Stimulated activated CD4-positive, alpha-beta T cell treated with anti-CD3 and anti-CD28 coated beads, Interleukin-15, amount 100 ng/mL, for 24 hours (primary cell): ENCODE data around the gene ZHX3.
"Not testable (repeated sequence)": the region's sequence is repeated elsewhere in the genome, so short reads cannot be mapped to it uniquely, and the experiment has no call there.

ENCODE experiments used
- DNase-seq: peaks from one replicate; pipeline ENCODE4 v3.0.0-alpha.2; 2020

The ZHX3 gene

GRCh38 chr20:41145317-41145716 is 172.2 kb downstream of the ZHX3 start:
- DNase-seq: no peak

DNA sequence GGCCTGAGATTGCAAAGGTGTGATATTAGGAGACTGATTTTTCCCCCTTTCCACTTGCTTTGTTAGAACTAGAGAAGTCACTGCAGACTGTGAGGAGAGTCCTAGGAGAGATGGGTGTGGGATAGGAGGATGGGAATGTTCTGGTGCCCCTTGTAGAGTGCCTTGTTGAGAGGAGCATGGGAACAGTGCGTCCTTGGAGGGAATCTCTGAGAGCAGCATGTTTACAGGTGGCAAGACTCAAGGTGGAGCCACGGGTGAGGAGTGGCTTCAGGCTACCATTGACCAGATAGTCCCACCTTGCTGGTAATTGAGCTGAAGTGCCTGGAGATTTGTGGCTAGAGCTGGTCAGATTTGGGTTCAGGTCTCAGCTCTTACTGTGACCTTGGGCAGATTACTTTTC is 174.2 kb downstream of the ZHX3 start:
- DNase-seq: no peak

DNA sequence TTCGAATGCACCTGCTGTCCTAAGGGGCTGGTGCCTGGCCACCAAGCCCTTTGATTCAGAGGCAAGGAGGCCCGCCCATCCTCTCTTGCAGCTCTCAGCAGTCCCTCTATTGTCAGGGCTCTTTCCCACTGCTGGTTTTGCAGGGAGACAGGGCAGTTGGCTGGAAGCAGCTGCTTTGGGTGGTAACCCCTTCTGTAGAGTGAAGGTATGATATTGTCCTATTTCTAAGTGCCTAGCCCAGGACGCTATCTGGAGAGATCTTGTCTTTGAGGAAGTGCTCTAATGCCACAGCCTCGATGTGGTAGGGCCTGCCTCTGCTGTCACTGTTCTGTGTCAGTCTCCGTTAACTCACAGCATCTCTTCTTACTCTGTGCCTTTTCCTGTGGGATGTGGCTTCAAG is 174.6 kb downstream of the ZHX3 start:
- DNase-seq: peak; percentile 46

GRCh38 chr20:41142245-41142644 is 175.3 kb downstream of the ZHX3 start:
- DNase-seq: peak; percentile 27

DNA sequence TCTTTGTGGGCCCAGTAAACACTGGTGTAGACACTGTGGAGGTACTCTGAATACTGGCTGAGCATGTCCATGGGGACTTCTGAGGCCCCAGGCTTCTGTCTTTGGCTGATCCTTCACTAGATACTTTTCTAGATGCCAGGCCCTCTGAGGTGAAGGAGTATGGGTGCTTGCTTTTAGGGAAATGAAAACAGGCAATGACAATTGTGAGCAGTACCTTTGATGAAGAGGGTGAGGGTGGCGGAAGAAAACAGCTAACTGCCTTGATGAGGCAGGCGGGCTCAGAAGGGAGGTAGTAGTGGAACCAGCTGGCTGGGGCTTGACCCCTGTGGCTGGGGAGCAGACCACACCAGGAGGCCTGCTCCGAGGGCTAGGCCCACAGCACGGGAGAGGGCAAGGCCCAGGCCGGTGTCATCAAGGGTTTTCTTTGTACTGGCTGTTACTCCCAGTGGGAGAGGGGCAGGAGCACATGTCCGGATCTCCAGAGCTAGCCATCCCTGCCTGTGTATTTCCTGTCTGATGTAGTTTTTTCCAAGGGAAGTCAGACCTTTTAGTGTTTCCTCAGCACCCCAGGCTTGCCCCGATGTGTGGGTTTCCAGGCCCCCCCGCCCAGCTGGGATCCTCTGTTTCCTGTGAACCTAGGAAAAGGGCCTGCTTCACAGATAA is 176.2 kb downstream of the ZHX3 start:
- DNase-seq: peak; percentile 39

DNA sequence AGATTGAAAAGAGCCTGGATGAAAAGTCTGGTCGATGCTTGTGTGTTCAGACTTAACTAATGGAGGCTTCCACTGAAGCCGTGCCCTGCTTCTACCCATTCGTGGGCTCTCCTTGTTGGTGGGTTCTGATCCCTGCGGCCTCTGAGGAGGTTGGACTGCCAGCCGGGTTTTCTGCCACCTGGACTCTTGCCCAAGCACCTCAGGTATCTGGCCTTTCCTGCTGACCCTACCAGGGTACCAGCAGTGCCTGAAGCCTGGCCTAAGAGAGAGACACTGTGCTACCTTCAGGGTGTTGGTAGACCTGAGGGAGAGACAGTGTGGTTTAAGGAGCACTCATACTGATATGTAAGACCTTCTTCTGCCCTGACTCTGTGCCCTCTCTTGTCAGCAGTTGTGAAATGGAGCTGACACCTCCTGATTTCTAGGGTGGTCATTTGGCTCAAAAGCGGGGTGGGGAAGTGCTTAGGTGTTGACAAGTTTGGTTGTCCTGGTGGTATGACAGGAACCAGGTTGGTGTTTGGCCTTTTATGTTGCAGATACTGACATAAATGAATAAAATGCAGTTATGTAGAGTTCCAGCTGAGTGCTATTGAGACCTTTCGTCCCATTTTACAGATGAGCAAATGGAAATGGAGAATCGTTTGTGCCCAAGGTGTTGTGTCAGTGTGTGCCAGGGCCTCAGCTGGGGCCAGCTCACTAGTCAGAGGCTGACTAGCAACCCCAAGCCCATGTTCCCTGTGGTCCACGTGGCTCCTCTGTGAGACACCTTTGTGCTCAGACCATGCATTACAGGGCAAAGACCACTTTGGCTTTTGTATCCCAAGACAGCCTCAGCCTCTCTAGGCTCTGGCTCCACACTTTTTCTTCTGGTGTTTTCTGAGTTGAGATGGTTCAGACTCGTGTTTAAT is 177.1 kb downstream of the ZHX3 start:
- DNase-seq: peak; percentile 55

DNA sequence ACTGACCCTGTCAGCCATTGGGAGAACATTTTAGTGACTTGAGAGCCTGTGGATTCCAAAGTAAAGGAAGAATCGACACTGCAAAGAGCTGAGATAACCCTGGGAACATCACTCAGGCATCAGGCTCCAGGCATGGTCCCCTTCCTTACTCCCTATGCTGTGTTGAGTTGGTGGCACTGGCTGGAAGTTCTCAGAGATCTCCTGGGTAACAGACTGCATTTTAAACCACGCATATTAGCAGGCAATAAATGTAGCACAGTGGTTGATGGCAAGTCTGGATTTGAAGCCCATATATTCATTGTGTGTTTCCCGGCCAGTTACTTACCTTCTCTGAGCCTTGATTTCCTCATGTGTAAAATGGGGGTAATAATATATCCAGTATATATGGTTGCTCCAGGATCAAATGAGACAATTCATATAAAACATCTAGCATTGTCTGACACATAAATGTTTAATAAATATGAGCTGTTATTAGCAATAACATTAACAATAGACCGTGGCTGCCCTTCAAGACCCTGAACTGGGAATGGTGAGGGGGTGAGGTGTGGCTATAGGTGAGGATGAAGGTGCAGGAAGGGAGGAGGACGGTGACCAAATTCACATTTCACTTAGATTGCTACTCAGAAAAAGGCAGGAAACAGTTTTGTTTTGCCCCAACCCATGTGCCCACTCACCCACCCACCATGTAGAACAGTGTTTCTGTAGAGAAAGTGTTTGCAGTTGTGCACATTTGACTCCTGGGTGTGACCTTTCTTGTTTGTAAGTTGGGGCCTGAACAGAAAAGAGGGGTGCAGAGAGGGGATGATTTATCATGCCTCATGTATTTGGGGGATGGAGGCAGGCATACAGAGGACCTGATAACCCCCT is 178.1 kb downstream of the ZHX3 start:
- DNase-seq: peak; percentile 37

GRCh38 chr20:41138475-41139226 is 178.9 kb downstream of the ZHX3 start:
- peak; percentile 56 for DNase-seq

- DNase-seq: peak; percentile 75
Measured at GRCh38 chr20:41137614-41138474, 179.7 kb downstream of the ZHX3 start.

DNA sequence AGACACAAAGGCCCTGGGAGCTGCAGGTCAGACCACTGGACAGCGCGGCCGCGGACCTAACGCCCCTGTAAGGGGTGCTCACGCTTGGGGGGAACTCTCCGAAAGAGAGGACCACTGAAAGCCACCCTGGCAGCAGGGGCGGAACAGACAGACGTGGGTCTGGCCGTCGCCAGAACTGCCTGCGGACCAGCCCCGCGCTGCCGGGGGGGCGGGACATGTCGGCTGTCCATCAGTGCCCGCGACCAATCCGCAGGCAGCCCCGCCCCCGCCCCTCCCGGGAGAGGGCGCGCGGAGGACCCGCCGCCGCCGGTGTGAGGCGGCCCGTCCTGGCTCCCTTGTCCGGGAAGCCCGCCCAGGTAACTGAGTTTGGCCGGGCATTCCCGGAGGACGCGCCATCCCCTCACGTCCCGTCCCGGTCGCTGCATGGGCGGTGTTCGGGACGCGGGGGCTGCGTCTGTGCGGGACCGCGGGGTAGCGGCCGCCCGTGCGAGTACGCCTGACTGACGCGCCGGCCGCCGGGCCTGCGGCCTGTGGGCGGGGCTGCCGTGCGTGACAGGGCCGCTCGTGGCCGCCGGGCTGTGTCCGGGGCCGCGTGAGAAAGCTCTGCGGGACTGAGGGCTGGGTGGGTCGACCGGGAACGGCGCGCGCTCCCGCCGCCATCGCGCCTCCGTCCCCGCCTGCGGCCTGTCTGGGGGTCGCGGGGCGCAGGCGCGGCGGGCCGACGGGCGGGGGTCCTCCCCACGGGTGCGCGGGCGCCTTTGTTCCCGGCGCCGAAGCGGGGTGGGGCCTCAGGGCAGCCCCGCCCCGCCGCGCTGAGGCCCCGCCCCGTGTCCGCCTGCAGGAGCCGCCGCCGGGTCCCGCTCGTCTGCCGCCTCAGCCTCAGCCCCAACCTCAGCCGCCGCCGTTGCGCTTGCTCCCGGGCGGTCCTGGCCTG is 180.6 kb downstream of the ZHX3 start, which contains the start of gene PLCG1:
TSS of gene PLCG1 (plus strand) at position 864 of the 934 bp plus-strand sequence. CDS start 99 bp downstream, outside the sequence.
- peak; percentile 94 for DNase-seq

- DNase-seq: no peak
Measured at GRCh38 chr20:41135888-41136679, 181.4 kb downstream of the ZHX3 start.

DNA sequence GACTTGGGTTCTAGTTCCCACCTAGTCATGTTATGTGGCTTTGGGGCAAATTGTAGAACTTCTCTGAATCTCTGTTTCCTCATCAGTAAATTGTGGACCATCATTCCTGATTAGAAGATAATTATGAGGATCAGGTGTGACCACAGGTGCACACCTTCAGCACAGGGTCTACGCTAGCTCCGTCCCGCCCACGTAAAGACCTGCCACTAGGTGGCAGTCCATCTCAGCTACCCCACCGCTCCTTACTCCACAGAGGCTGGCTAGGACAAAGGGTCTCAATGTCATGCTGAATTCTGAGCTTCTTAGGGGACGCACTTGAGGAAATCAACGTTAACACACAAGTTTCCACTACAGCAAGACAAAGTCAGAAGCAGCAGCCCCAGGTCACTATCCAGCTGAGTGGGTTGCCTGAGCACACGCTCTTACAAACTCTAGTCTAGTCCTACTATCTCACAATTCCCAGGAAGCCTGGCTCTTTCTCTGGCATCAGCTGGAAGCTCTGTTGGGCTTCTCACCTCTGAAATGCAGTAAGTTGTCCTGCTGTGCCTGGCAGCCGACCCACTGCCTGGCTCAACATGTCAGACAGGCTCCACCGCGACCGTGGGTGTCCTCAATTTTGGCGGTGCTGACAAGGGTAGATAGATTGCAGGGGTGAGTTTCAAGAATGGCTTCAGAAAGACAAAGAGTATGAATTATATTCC is 182.2 kb downstream of the ZHX3 start:
- DNase-seq: peak; percentile 69

GRCh38 chr20:41134362-41135186 is 183.0 kb downstream of the ZHX3 start:
- no peak for DNase-seq

DNA sequence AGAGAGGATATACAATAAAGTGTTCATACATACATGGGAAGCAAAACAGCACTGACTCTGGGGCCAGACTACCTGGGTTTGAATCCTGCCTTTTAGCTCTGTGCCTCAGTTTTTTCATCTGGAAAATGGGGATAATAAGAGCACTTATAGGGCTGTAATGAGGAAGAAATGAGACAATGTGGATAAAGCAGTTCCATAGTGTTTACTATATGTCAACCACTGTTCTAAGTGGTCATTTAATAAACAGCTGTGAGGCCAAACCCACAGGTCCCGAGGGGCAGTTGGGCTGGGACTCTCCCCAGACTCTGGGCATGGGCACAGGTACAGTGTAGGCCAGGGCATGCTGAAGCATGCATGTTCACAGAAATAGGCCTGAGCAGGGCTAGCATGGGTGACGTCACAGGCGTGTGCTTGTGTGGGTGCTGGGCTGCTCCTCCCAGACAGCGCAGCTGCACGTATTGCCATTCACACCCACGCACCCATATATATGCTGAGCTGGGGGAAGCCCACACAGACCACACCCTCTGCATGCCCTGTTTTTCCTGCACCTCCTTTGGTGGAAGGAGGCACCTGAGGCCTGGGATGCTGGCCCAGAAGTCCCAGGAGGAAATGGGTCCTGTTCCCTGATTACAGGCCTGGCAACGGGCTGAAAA is 183.7 kb downstream of the ZHX3 start:
- peak; percentile 79 for DNase-seq

DNA sequence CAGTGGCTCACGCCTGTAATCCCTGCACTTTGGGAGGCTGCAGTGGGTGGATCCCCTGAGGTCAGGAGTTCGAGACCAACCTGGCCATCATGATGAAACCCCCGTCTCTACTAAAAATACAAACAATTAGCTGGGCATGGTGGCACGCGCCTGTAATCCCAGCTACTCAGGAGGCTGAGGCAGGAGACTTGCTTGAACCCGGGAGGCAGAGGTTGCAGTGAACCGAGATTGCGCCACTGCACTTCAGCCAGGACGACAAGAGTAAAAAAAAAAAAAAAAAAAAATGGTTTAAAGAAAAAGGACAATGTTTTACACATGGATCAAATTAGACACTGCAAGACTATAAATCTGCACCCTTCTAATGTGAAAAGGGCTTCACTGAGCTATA is 185.1 kb downstream of the ZHX3 start:
- DNase-seq: not testable (repeated sequence)

GRCh38 chr20:41131594-41132387 is 185.7 kb downstream of the ZHX3 start:
- no peak for DNase-seq
